Heart left ventricle (tissue), 16 donors: ENCODE results near the gene FOXO1. TPM values are rescaled to one million over a fixed set of nuclear protein-coding genes. Genes with fewer than 3 reads are reported as not detected.
A peak's percentile ranks its signal among the peaks of the same experiment; 100 is the strongest.

Source experiments
- ATAC-seq, 4 donors: fragments of 200-7000 bp; cut with Tn5 transposase; one replicate each; pipeline ENCODE4 v1.9.1; 2020 to 2022; ENCODE audit warnings: moderate library complexity in 4 of 4, mild to moderate bottlenecking in 3 of 4, moderate number of reproducible peaks in 1 of 4
- DNase-seq, 5 donors: peaks; one replicate each; pipeline ENCODE4 v3.0.0-alpha.2; 2020
- H3K27ac ChIP-seq, 12 donors: fragments of 200-600 bp; sonication (generic) in 4 of 12; one replicate each; pipeline versions ENCODE4 v1.5.0 to v1.8.0; 2016 to 2022; ENCODE audit warnings: mild to moderate bottlenecking in 2 of 12
- H3K27me3 ChIP-seq, 9 donors: fragments of 200-600 bp; sonication (generic) in 2 of 9; one replicate each; pipeline versions ENCODE4 v1.5.1 to v1.8.0; 2016 to 2022; ENCODE audit warnings: mild to moderate bottlenecking in 3 of 9
- H3K36me3 ChIP-seq, 9 donors: fragments of 200-600 bp; sonication (generic) in 2 of 9; one replicate each; pipeline versions ENCODE4 v1.5.0 to v1.8.0; 2018 to 2022; ENCODE audit warnings: mild to moderate bottlenecking in 2 of 9
- H3K4me1 ChIP-seq, 12 donors: fragments of 200-600 bp; sonication (generic) in 4 of 12; one replicate each; pipeline versions ENCODE4 v1.5.0 to v1.8.0; 2016 to 2022; ENCODE audit warnings: mild to moderate bottlenecking in 3 of 12
- H3K4me3 ChIP-seq, 12 donors: fragments of 200-600 bp; sonication (generic) in 4 of 12; one replicate each; pipeline versions ENCODE4 v1.5.0 to v1.8.0; 2017 to 2022; ENCODE audit warnings: mild to moderate bottlenecking in 9 of 12, moderate library complexity in 4 of 12
- H3K9me3 ChIP-seq, 12 donors: fragments of 200-600 bp; sonication (generic) in 4 of 12; one replicate each; pipeline versions ENCODE4 v1.5.0 to v1.8.0; 2016 to 2022; ENCODE audit warnings: mild to moderate bottlenecking in 1 of 12
- CTCF ChIP-seq, 12 donors: fragments of 200-600 bp; sonication (generic) in 4 of 12; IDR thresholded peaks; one replicate each; pipeline versions ENCODE4 v1.5.0 to v1.8.0; 2018 to 2022; ENCODE audit warnings: antibody characterized with exemption in 12 of 12, mild to moderate bottlenecking in 5 of 12
- POLR2A ChIP-seq, 2 donors: fragments of 450-650 bp; IDR thresholded peaks; one replicate each; pipeline ENCODE4 v1.6.1; 2017; ENCODE audit warnings: antibody characterized with exemption in 2 of 2, mild to moderate bottlenecking in 2 of 2, moderate library complexity in 2 of 2
- WGBS, 4 donors: extraction: QIAGEN DNeasy Blood & Tissue Kit in 2 of 4; methylation state at CpG; one replicate each; pipeline versions ENCODE4 v1.1.5 to v1.1.7; 2013 to 2018; 5-methylcytosine and 5-hydroxymethylcytosine counted together
- intact Hi-C, 10 donors: fragments of 100-400 bp; cut with DNase I; formaldehyde crosslinking; loops; one replicate each; pipeline versions ENCODE4 v1.11.1 to v1.14.2; 2022
- polyA plus RNA-seq, 2 donors: library from polyadenylated mRNA; stranded (reverse); fragments of 200-250 nt; gene quantifications; one replicate each; pipeline ENCODE4 v1.2.3, GENCODE V29; 2013
- total RNA-seq, 9 donors: library from RNA; depleted of rRNA in 2 of 9; stranded (reverse); fragments of >200 nt in 2 of 9; fragmentation: NEBNext Ultra II Directional in 3 of 9; extraction: Animal tissue kit (Norgen Biotek cat#: 25700) in 3 of 9; gene quantifications; one replicate each; pipeline versions ENCODE4 v1.1.0 to v1.2.4, GENCODE V29; 2016 to 2023
- donor health status: ischemic (EF 13 %, LVEDD 7.1; RV severe dilation, severe dysfunction).
- donor health status: healthy with polysubstance abuse.
- donor health status: DM: no; HTN: yes; CAD: no.
- donor health status: DM: no; HTN: no; CAD: no.
- donor health status: ischemic (EF 25% LVEDD 6.9; RV normal size, moderate dysfunction).
- donor health status: ischemic (EF 25% LVEDD 5.7; RV mildly dilated, moderate dysfunction).
- donor health status: healthy.
- donor health status: DM: yes; HTN: yes; CAD: no.
- donor health status: ischemic (EF 35%, LVEDD 5.7; RV mildly dilated, moderate dysfunction).
- donor health status: nonischemic (EF 11% LVEDD 7.7; RV severe dilation, severe dysfunction).
- donor health status: DM: yes; HTN: yes; CAD: no.
- donor health status: PGD.
- donor health status: ischemic (EF 29% LVEDD 5.4; RV normal size, mild dysfunction).
- donor health status: nonischemic (EF 23%, LVEDD 6.1; RV moderate dilation, normal function).

The FOXO1 gene
- total and polyA plus RNA-seq, 11 donors, result 2.6 to 26.8 (median 17.2) TPM

GRCh38 chr13:40562975-40563349 is 103.5 kb downstream of the FOXO1 start:
- Histone ChIP-seq H3K27me3 (no peaks in the 10 kb centered on the region), H3K36me3 (peaks cover 0 to 15% (median 12%) of the 10 kb centered on the region in 9 donors), H3K9me3 (no peaks in the 10 kb centered on the region), H3K4me1 (peaks cover 2 to 87% (median 52%) of the 10 kb centered on the region in 12 donors), H3K4me3 (no peak overlapping the region), H3K27ac (peak overlapping the region in 8 of 12 donors; percentile 4 to 59 (median 49))
- intact Hi-C loops, result loop anchor here in 4 of 10 donors (5.0 to 10.0 kb wide), 5 partner anchors 68 to 368 kb away; partner anchors contain the start of gene FOXO1 (in 1 of the 4)
- WGBS, 4 donors, result 74 to 86% (median 80%) methylated on average over 5 to 6 of the region's 6 CpGs
- ATAC-seq, result peak; percentile 4 to 16 (median 8)
- no peak for DNase-seq
- TF ChIP-seq CTCF (IDR thresholded peaks at IDR 0.05) (no peak), POLR2A (IDR thresholded peaks at IDR 0.05) (no peak)

GRCh38 chr13:40559915-40560314 is 106.5 kb downstream of the FOXO1 start:
- Histone ChIP-seq H3K4me3 (no peak overlapping the region), H3K4me1 (peaks cover 2 to 91% (median 56%) of the 10 kb centered on the region in 12 donors), H3K9me3 (no peaks in the 10 kb centered on the region), H3K27me3 (no peaks in the 10 kb centered on the region), H3K27ac (no peak overlapping the region), H3K36me3 (peaks cover 0 to 16% (median 12%) of the 10 kb centered on the region in 9 donors)
- WGBS, 4 donors, result 96 to 98% (median 98%) methylated on average over 9 of the region's 9 CpGs
- DNase-seq (no peak), ATAC-seq (no peak)
- no peak for TF ChIP-seq POLR2A (IDR thresholded peaks at IDR 0.05)
- no peak for TF ChIP-seq CTCF (IDR thresholded peaks at IDR 0.05)
- intact Hi-C loops, result loop anchor here in 4 of 10 donors (5.0 to 10.0 kb wide), 5 partner anchors 65 to 365 kb away; partner anchors contain the start of gene FOXO1 (in 1 of the 4)

GRCh38 chr13:40558656-40559055 is 107.8 kb downstream of the FOXO1 start:
- H3K4me3 ChIP-seq, result no peak overlapping the region
- peaks cover 0 to 16% (median 12%) of the 10 kb centered on the region in 9 donors for H3K36me3 ChIP-seq
- peak overlapping the region in 3 of 12 donors; percentile 12 to 48 (median 16) for H3K27ac ChIP-seq
- ATAC-seq, result peak in 1 of 4 donors; percentile 44
- peaks cover 0 to 80% (median 43%) of the 10 kb centered on the region in 12 donors for H3K4me1 ChIP-seq
- intact Hi-C loops, result no loop called here
- no peaks in the 10 kb centered on the region for H3K27me3 ChIP-seq
- WGBS, 4 donors, result 9 to 23% (median 16%) methylated on average over 1 of the region's 1 CpG
- no peak for DNase-seq
- H3K9me3 ChIP-seq, result no peaks in the 10 kb centered on the region
- TF ChIP-seq CTCF (IDR thresholded peaks at IDR 0.05) (no peak), POLR2A (IDR thresholded peaks at IDR 0.05) (no peak)

- TF ChIP-seq POLR2A (IDR thresholded peaks at IDR 0.05) (no peak), CTCF (IDR thresholded peaks at IDR 0.05) (no peak)
- intact Hi-C loops, result no loop called here
Measured at GRCh38 chr13:40556453-40556852, 110.0 kb downstream of the FOXO1 start.

More at GRCh38 chr13:40556453-40556852, 110.0 kb downstream of the FOXO1 start:
- Histone ChIP-seq H3K36me3 (peaks cover 0 to 16% (median 12%) of the 10 kb centered on the region in 9 donors), H3K27me3 (no peaks in the 10 kb centered on the region), H3K4me3 (no peak overlapping the region), H3K27ac (no peak overlapping the region), H3K9me3 (no peaks in the 10 kb centered on the region), H3K4me1 (peaks cover 0 to 57% (median 31%) of the 10 kb centered on the region in 12 donors)
- ATAC-seq (no peak), DNase-seq (no peak)
